Fibroblast of mammary gland (primary cell): ENCODE results near the gene CYP1A2.

Experiments
- DNase-seq: peaks from one replicate; pipeline ENCODE4 v3.0.0-alpha.2; 2010; ENCODE audit warnings: low read depth
- H3K4me3 ChIP-seq: 2 replicates; pipeline ENCODE4 v1.5.1; 2011; ENCODE audit warnings: low read depth, mild to moderate bottlenecking, low read length, moderate library complexity; ENCODE audit not compliant: control insufficient read depth
- CTCF ChIP-seq: conservative IDR thresholded peaks from 2 replicates; pipeline ENCODE4 v1.5.1; 2011; ENCODE audit warnings: low read depth, low read length, inconsistent platforms; ENCODE audit not compliant: control insufficient read depth, insufficient read depth

CYP1A2 gene

DNA sequence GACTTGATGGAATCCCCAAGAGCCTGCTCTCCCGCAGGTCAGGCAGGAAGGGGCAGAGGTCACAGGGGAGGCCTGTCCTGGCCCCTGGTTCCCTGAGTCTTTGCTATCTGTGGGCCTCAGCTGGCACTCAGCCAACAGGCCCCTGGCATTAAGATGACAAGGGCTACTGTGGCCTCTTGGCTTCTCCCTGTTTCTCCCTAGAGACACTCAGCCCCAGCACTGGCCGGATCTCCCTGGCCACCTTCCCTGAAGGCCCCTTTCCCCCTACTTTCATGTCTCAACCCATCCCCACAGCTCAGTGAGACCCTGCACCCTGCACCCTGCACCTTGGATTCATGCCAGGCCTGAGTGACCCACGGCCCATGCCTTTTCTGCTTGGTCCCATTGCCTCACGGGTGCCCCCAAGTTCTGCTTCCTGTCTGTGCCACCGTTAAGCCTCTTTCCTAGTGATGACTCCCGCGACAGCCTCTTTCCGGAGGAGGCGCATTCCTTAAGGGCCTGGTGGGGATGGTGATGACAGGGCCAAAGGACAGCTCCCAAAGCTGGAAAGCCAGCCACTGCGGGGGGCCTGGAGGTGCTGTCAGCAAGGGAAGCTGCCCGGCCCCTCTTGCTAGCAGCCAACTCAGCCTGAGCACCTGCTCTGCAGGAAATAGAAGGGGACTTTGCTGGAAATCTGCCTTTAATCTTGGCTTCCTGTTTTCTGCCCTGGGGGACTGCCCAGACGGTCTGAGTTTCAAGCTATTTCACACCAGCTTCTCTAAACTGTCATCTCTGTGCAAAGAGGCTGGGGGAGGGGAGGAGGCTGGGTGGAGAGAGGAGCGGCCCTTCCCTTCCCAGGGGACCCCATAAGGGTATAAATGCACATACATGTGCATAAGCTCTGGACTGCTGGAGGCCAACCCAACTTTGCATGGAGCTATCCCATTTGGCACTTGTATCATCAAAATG, 28.4 kb downstream of the CYP1A2 start:
- no peak for TF ChIP-seq CTCF
- H3K4me3 ChIP-seq, result no peak overlapping the region
- no peak for DNase-seq

DNA sequence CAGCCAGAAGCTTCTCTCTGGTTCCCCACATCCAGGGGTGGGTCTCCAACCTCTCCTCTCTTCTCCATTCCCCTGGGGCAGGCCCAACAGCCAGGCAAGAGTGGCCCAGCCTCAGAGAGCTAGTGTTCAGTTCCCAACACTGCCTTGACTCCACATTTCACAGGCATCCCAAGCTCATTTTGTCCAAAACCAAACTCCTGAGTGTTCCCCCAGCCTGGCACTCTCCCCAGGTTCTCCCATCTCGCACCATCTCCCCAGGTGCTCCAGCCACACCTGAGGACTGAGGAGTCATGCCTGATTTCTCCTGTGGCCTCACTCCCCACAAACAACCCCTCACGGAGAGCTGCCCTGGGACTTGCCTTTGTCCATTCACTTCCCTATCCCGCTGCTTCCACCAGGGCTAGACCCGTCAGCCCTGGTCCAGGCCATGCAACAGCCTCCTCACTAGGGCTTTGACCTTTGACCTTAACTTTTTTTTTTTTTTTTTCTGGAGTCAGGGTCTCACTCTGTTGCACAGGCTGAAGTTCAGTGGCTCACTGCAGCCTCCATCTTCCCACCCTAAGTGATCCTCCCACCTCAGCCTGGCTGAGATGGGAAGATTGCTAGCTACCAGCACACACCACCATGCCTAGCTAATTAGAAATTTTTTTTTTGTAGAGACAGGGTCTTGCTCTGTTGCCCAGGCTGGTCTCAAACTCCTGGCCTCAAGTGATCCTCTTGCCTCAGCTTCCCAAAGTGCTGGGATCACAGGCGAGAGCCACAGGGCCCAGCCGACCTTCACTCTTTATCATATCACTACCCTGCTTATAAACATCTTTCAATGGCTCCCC, 29.3 kb downstream of the CYP1A2 start:
- H3K4me3 ChIP-seq, result no peak overlapping the region
- no peak for DNase-seq
- no peak for TF ChIP-seq CTCF

GRCh38 chr15:74778599-74778970, 29.9 kb downstream of the CYP1A2 start:
- DNase-seq, result no peak
- no peak overlapping the region for H3K4me3 ChIP-seq
- no peak for TF ChIP-seq CTCF

- no peak for TF ChIP-seq CTCF
- H3K4me3 ChIP-seq, result no peak overlapping the region
- no peak for DNase-seq
Measured at GRCh38 chr15:74779162-74779648, 30.6 kb downstream of the CYP1A2 start.

GRCh38 chr15:74780523-74781430, 32.1 kb downstream of the CYP1A2 start:
- DNase-seq, result peak; percentile 30
- H3K4me3 ChIP-seq, result no peak overlapping the region
- no peak for TF ChIP-seq CTCF
